GM19043 (cell line): ENCODE data around the gene PRKG1.
"Not testable (repeated sequence)": the region's sequence is repeated elsewhere in the genome, so short reads cannot be mapped to it uniquely, and the experiment has no call there.

ENCODE experiments used
- ATAC-seq: cut with Tn5 transposase; IDR thresholded peaks from one replicate; pipeline ENCODE4 v1.9.1; 2021; ENCODE audit warnings: low read depth; ENCODE audit not compliant: unreplicated experiment

The PRKG1 gene

GRCh38 chr10:52119507-52119906 is 1045.2 kb downstream of the PRKG1 start:
- no peak for ATAC-seq

- no peak for ATAC-seq
Observed at GRCh38 chr10:52121688-52122087, 1047.4 kb downstream of the PRKG1 start.

- ATAC-seq, result no peak
Observed at GRCh38 chr10:52128056-52128683, 1053.9 kb downstream of the PRKG1 start.

- ATAC-seq, result no peak
Observed at GRCh38 chr10:52129410-52130178, 1055.3 kb downstream of the PRKG1 start.

- ATAC-seq, result no peak
Observed at GRCh38 chr10:52135101-52135500, 1060.8 kb downstream of the PRKG1 start.

GRCh38 chr10:52136921-52137320 is 1062.6 kb downstream of the PRKG1 start:
- no peak for ATAC-seq

GRCh38 chr10:52143338-52143737 is 1069.1 kb downstream of the PRKG1 start:
- no peak for ATAC-seq

- no peak for ATAC-seq
Observed at GRCh38 chr10:52145636-52146035, 1071.3 kb downstream of the PRKG1 start.

- no peak for ATAC-seq
Observed at GRCh38 chr10:52146766-52147165, 1072.5 kb downstream of the PRKG1 start.

GRCh38 chr10:52170776-52171175 is 1096.5 kb downstream of the PRKG1 start:
- ATAC-seq, result no peak

GRCh38 chr10:52172581-52172980 is 1098.3 kb downstream of the PRKG1 start:
- ATAC-seq, result no peak

GRCh38 chr10:52185256-52185655 is 1111.0 kb downstream of the PRKG1 start:
- no peak for ATAC-seq

GRCh38 chr10:52187521-52188258 is 1113.4 kb downstream of the PRKG1 start:
- ATAC-seq, result no peak

- no peak for ATAC-seq
Observed at GRCh38 chr10:52191049-52191448, 1116.8 kb downstream of the PRKG1 start.

- ATAC-seq, result no peak
Observed at GRCh38 chr10:52194191-52194590, 1119.9 kb downstream of the PRKG1 start.

GRCh38 chr10:52194716-52195115 is 1120.4 kb downstream of the PRKG1 start:
- ATAC-seq, result no peak

GRCh38 chr10:52197098-52197497 is 1122.8 kb downstream of the PRKG1 start:
- no peak for ATAC-seq

- ATAC-seq, result no peak
Observed at GRCh38 chr10:52198540-52198939, 1124.3 kb downstream of the PRKG1 start.

GRCh38 chr10:52204906-52205305 is 1130.6 kb downstream of the PRKG1 start:
- not testable (repeated sequence) for ATAC-seq

- ATAC-seq, result no peak
Observed at GRCh38 chr10:52208365-52208764, 1134.1 kb downstream of the PRKG1 start.

- ATAC-seq, result no peak
Observed at GRCh38 chr10:52210161-52210560, 1135.9 kb downstream of the PRKG1 start.
